NAMALWA (cell line): ENCODE data around the gene FAM184A.

ENCODE experiments used
- DNase-seq: peaks from one replicate; pipeline ENCODE4 v3.0.0-alpha.2; 2015; ENCODE audit warnings: low spot score

Gene FAM184A

GRCh38 chr6:118914598-118914997 lies 163.9 kb downstream of the FAM184A start:
- no peak for DNase-seq

GRCh38 chr6:118913161-118913560 lies 165.3 kb downstream of the FAM184A start:
- DNase-seq: no peak

GRCh38 chr6:118912646-118913045 lies 165.8 kb downstream of the FAM184A start:
- DNase-seq: no peak
